Panc1 (cell line): ENCODE measurements around the gene EHMT2. TPM values are rescaled to one million over a fixed set of nuclear protein-coding genes. Genes with fewer than 3 reads are reported as not detected.
"Not testable (repeated sequence)": the region's sequence is repeated elsewhere in the genome, so short reads cannot be mapped to it uniquely, and the experiment has no call there.

Experiments used
- ATAC-seq: fragments of 200-7000 bp; cut with Tn5 transposase; 2 replicates; pipeline ENCODE4 v1.9.1; 2020; ENCODE audit warnings: mild to moderate bottlenecking, moderate library complexity
- BruUV-seq: library from RNA; stranded (reverse); fragments of 400-500 nt; replicated peaks from 2 replicates; lab custom pipeline; 2021; lab: Mats Ljungman, UMichigan
- CTCF ChIA-PET: fragments of 300-600 bp; sonication (Branson Sonifier 250); formaldehyde crosslinking; loops from one replicate; lab custom pipeline; 2022; ENCODE audit warnings: antibody characterized with exemption; lab: Charles Lee
- POLR2A ChIA-PET: fragments of 300-600 bp; sonication (Branson Sonifier 250); formaldehyde crosslinking; loops from one replicate; lab custom pipeline; 2022; ENCODE audit warnings: antibody characterized with exemption; lab: Charles Lee
- DNase-seq: peaks from one replicate; pipeline ENCODE4 v3.0.0-alpha.2; 2010; ENCODE audit warnings: low read depth, low spot score
- H3K27ac ChIP-seq: 2 replicates; pipeline ENCODE4 v1.5.1; 2011; ENCODE audit warnings: mild to moderate bottlenecking, low read length, inconsistent platforms
- H3K27me3 ChIP-seq: fragments of 200-500 bp; sonication (Bioruptor generic); 2 replicates; pipeline ENCODE4 v1.6.0; 2014; ENCODE audit warnings: low read length, inconsistent platforms; ENCODE audit not compliant: control insufficient read depth, insufficient read depth
- H3K36me3 ChIP-seq: fragments of 200-500 bp; sonication (Bioruptor generic); 2 replicates; pipeline ENCODE4 v1.5.1; 2014; ENCODE audit warnings: inconsistent platforms, mild to moderate bottlenecking, low read length, moderate library complexity; ENCODE audit not compliant: control insufficient read depth, insufficient read depth
- H3K4me1 ChIP-seq: 2 replicates; pipeline ENCODE4 v1.5.1; 2011; ENCODE audit warnings: inconsistent platforms, mild to moderate bottlenecking, low read length, moderate library complexity; ENCODE audit not compliant: control insufficient read depth, insufficient read depth
- H3K4me3 ChIP-seq, 2 experiments: 2 replicates each; pipeline ENCODE4 v1.5.1; 2011 to 2012; ENCODE audit warnings: low read depth in 2 of 2, low read length in 2 of 2, mild to moderate bottlenecking in 2 of 2, inconsistent platforms in 1 of 2, moderate library complexity in 1 of 2
- H3K9me3 ChIP-seq: fragments of 200-500 bp; sonication (Bioruptor generic); 2 replicates; pipeline ENCODE4 v1.5.1; 2014; ENCODE audit warnings: low read depth, mild to moderate bottlenecking, inconsistent platforms, low read length, moderate library complexity; ENCODE audit not compliant: control insufficient read depth, insufficient read depth
- CTCF ChIP-seq: fragments of 450-650 bp; IDR thresholded peaks from 2 replicates; pipeline ENCODE4 v1.5.1; 2017; ENCODE audit warnings: mild to moderate bottlenecking
- POLR2AphosphoS5 ChIP-seq: IDR thresholded peaks from 2 replicates; pipeline ENCODE4 v1.6.1; 2012; ENCODE audit warnings: mild to moderate bottlenecking, low read depth, low read length, moderate library complexity
- SIN3A ChIP-seq: IDR thresholded peaks from 2 replicates; pipeline ENCODE4 v1.6.1; 2012; ENCODE audit warnings: low read depth, mild to moderate bottlenecking, low read length, moderate library complexity, borderline replicate concordance; ENCODE audit not compliant: insufficient read depth
- TCF7L2 ChIP-seq: IDR thresholded peaks from 2 replicates; pipeline ENCODE4 v1.6.1; 2011; ENCODE audit warnings: mild to moderate bottlenecking, low read depth, low read length, inconsistent platforms
- in situ Hi-C: cut with HindIII; loops from 2 replicates; pipeline ENCODE4 v1.10.0; 2016; ENCODE audit warnings: low sequenced_read_pairs, low pct_unique_long_range_greater_than_20kb
- intact Hi-C: fragments of 100-400 bp; cut with micrococcal nuclease; formaldehyde crosslinking; loops from one replicate; pipeline ENCODE4 v1.10.0; 2022; ENCODE audit not compliant: unreplicated experiment
- total RNA-seq: library from RNA; stranded (reverse); gene quantifications from one replicate; pipeline ENCODE4 v1.2.1, GENCODE V29; 2021; ENCODE audit not compliant: unreplicated experiment
- TF ChIP-seq, protein P1 (sequence below), 2 experiments: IDR thresholded peaks; 2 replicates each; pipeline ENCODE4 v1.6.1; 2011 to 2012; ENCODE audit warnings: low read depth in 2 of 2, control low read depth in 1 of 2, low read length in 1 of 2, mild to moderate bottlenecking in 1 of 2, moderate library complexity in 1 of 2; ENCODE audit not compliant: insufficient read depth in 1 of 2

Gene EHMT2
- total RNA-seq, 1 experiment from 2014 or later: 60.4 TPM

- TF ChIP-seq TCF7L2 (no peak), POLR2AphosphoS5 (no peak), SIN3A (no peak), CTCF (no peak)
- TF ChIP-seq, protein P1, sequence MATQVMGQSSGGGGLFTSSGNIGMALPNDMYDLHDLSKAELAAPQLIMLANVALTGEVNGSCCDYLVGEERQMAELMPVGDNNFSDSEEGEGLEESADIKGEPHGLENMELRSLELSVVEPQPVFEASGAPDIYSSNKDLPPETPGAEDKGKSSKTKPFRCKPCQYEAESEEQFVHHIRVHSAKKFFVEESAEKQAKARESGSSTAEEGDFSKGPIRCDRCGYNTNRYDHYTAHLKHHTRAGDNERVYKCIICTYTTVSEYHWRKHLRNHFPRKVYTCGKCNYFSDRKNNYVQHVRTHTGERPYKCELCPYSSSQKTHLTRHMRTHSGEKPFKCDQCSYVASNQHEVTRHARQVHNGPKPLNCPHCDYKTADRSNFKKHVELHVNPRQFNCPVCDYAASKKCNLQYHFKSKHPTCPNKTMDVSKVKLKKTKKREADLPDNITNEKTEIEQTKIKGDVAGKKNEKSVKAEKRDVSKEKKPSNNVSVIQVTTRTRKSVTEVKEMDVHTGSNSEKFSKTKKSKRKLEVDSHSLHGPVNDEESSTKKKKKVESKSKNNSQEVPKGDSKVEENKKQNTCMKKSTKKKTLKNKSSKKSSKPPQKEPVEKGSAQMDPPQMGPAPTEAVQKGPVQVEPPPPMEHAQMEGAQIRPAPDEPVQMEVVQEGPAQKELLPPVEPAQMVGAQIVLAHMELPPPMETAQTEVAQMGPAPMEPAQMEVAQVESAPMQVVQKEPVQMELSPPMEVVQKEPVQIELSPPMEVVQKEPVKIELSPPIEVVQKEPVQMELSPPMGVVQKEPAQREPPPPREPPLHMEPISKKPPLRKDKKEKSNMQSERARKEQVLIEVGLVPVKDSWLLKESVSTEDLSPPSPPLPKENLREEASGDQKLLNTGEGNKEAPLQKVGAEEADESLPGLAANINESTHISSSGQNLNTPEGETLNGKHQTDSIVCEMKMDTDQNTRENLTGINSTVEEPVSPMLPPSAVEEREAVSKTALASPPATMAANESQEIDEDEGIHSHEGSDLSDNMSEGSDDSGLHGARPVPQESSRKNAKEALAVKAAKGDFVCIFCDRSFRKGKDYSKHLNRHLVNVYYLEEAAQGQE (IDR thresholded peaks at IDR 0.05; ENCODE audit: insufficient read depth in 1 of 2, low read depth in 2 of 2, low read length in 1 of 2): no peak
- Histone ChIP-seq H3K9me3 (no peaks in the 10 kb centered on the region), H3K27ac (peak overlapping the region; percentile 70), H3K4me3 (no peak overlapping the region), H3K27me3 (no peaks in the 10 kb centered on the region), H3K4me1 (peaks cover 33% of the 10 kb centered on the region), H3K36me3 (no peaks in the 10 kb centered on the region; the same call in 1 of the 2 replicates)
- no peak for ATAC-seq
- in situ Hi-C loops: no loop called here
- DNase-seq: no peak
- ChIA-PET POLR2A (no interaction called here), CTCF (no interaction called here)
- intact Hi-C loops: no loop called here
- no TSS peak for BruUV-seq
These were observed 32.7 kb downstream of the EHMT2 start for GRCh38 chr6:31864818-31865204.

DNA sequence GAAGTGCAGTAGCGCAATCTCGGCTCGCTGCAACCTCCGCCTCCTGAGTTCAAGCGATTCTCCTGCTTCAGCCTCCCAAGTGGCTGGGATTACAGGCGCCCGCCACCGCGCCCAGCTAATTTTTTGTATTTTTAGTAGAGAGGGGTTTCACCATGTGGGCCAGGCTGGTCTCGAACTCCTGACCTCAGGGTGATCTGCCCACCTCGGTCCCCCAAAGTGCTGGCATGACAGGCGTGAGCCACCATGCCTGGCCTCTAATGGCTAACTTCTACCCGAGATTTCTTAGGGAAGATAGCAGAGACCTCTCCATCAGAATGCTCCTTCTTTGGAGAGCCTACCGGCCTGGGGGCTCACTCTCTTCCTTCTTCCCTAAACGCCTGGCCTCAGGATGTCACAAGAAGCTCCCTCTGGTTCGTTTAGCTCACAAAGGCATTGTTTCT, 33.4 kb downstream of the EHMT2 start:
- intact Hi-C loops, BruUV-seq: not testable (repeated sequence)

GRCh38 chr6:31862344-31863235, 34.9 kb downstream of the EHMT2 start, which contains the start of gene NEU1:
TSS of gene NEU1 (minus strand) at chr6:31862821. CDS start at chr6:31862776, 45 bp downstream.
- CTCF ChIA-PET: no interaction called here
- DNase-seq (peak; percentile 33), ATAC-seq (peak; percentile 87)
- Histone ChIP-seq H3K27ac (peak within 1 kb of the TSS; percentile 82), H3K4me1 (peaks cover 26% of the 10 kb centered on the region), H3K4me3 (peak within 1 kb of the TSS; percentile 62 to 89), H3K27me3 (no peaks in the 10 kb centered on the region), H3K36me3 (no peaks in the 10 kb centered on the region; the same call in 1 of the 2 replicates), H3K9me3 (no peaks in the 10 kb centered on the region)
- intact Hi-C loops: no loop called here
- TF ChIP-seq TCF7L2 (no peak), POLR2AphosphoS5 (peak; percentile 75; the same call in 1 of the 2 replicates), SIN3A (peak; percentile 51; the same call in 1 of the 2 replicates)
- POLR2A ChIA-PET: interaction anchor here (0.6 to 0.7 kb wide), 3 partner anchors 10 to 268 kb away, joined by 3 read pairs; no protein-coding TSS in a partner anchor
- in situ Hi-C loops: no loop called here
- BruUV-seq: no TSS peak

More for the DNA sequence above, 33.4 kb downstream of the EHMT2 start:
- in situ Hi-C loops, ATAC-seq, H3K27me3 ChIP-seq, DNase-seq, H3K36me3 ChIP-seq, H3K9me3 ChIP-seq, CTCF ChIA-PET: not testable (repeated sequence)
- POLR2A ChIA-PET: interaction anchor here (0.6 kb wide), 1 partner anchor 73 kb away, joined by 10 read pairs; no protein-coding TSS in a partner anchor
- H3K4me3 ChIP-seq: peak overlapping the region; percentile 50 to 89
- H3K4me1 ChIP-seq: peaks cover 31% of the 10 kb centered on the region
- peak overlapping the region; percentile 70 for H3K27ac ChIP-seq
